Peyer's patch (tissue), 4 donors: ENCODE measurements around the gene SPTB. TPM values are rescaled to one million over a fixed set of nuclear protein-coding genes. Genes with fewer than 3 reads are reported as not detected.

Experiments used
- DNase-seq, 3 donors: peaks; one replicate each; pipeline ENCODE4 v3.0.0-alpha.2; 2017 to 2019
- H3K27ac ChIP-seq, 4 donors: fragments of 200-600 bp; sonication (generic); one replicate each; pipeline ENCODE4 v1.5.1; 2016 to 2019
- H3K27me3 ChIP-seq, 2 donors: fragments of 200-600 bp; sonication (generic); one replicate each; pipeline ENCODE4 v1.5.1; 2019
- H3K36me3 ChIP-seq, 3 donors: fragments of 200-600 bp; sonication (generic); one replicate each; pipeline ENCODE4 v1.5.1; 2016 to 2019
- H3K4me1 ChIP-seq, 4 donors: fragments of 200-600 bp; sonication (generic); one replicate each; pipeline ENCODE4 v1.5.1; 2016 to 2019
- H3K4me3 ChIP-seq, 4 donors: fragments of 200-600 bp; sonication (generic); 1 replicate in 3 of 4; 2 replicates in 1 of 4; pipeline ENCODE4 v1.5.1; 2016 to 2019; ENCODE audit warnings: mild to moderate bottlenecking in 1 of 4
- H3K9me3 ChIP-seq, 4 donors: fragments of 200-600 bp; sonication (generic); one replicate each; pipeline ENCODE4 v1.5.1; 2016 to 2019; ENCODE audit warnings: mild to moderate bottlenecking in 1 of 4
- POLR2A ChIP-seq, 2 donors: fragments of 450-650 bp; IDR thresholded peaks; one replicate each; pipeline ENCODE4 v1.5.1; 2017; ENCODE audit warnings: antibody characterized with exemption in 2 of 2, mild to moderate bottlenecking in 2 of 2, moderate library complexity in 2 of 2
- total RNA-seq, 4 donors: library from RNA; depleted of rRNA; stranded (reverse); fragments of >200 nt; gene quantifications; one replicate each; pipeline ENCODE4 v1.1.0, GENCODE V29; 2016
- TF ChIP-seq, protein P1 (sequence below), 6 experiments: fragments of 450-650 bp in 4 of 6; fragments of 200-600 bp in 2 of 6; sonication (generic) in 1 of 6; IDR thresholded peaks; one replicate each; pipeline ENCODE4 v1.5.1; 2017 to 2019; ENCODE audit warnings: antibody characterized with exemption in 6 of 6, mild to moderate bottlenecking in 3 of 6, moderate library complexity in 1 of 6

SPTB gene
- total RNA-seq, 4 donors from 2014 or later: 0.57 to 2.5 (median 0.94) TPM; not detected in 1

DNA sequence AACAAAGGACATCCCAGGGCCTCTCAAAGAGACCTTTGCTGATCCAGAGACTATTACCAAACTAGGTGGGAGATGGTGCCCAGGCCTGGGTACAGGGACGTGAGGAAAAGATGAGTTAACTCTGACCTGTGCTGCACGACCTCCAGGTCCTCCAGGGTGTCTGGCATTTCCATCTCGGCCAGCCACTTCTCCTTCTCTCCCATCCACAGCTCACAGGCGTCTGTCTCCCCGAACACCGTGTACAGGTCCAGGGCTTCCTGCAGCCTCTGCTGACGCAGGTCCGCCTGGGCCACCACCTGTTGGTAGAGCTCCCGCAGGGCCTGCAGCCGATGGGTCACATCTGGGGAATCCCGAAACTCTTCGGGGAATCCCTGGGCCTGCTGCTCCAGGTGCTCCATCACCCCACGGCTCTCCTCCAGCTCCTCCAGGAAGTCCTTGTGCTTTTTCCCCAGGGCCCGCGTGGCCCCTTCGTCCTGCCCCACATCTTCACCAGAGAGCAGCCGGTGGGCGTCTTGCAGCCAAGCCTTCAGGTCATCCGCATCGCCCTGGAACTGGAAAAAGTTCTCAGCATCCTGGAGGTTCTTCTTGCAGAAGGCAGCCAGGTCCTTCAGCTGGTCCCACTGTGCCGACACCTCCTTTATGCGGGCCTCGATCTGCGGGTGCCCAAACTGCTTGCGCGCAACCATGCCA lies 86.7 kb downstream of the SPTB start:
- no peaks in the 10 kb centered on the region for H3K27me3 ChIP-seq
- TF ChIP-seq POLR2A (IDR thresholded peaks at IDR 0.05): no peak
- TF ChIP-seq, protein P1, sequence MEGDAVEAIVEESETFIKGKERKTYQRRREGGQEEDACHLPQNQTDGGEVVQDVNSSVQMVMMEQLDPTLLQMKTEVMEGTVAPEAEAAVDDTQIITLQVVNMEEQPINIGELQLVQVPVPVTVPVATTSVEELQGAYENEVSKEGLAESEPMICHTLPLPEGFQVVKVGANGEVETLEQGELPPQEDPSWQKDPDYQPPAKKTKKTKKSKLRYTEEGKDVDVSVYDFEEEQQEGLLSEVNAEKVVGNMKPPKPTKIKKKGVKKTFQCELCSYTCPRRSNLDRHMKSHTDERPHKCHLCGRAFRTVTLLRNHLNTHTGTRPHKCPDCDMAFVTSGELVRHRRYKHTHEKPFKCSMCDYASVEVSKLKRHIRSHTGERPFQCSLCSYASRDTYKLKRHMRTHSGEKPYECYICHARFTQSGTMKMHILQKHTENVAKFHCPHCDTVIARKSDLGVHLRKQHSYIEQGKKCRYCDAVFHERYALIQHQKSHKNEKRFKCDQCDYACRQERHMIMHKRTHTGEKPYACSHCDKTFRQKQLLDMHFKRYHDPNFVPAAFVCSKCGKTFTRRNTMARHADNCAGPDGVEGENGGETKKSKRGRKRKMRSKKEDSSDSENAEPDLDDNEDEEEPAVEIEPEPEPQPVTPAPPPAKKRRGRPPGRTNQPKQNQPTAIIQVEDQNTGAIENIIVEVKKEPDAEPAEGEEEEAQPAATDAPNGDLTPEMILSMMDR (IDR thresholded peaks at IDR 0.05): no peak
- H3K4me1 ChIP-seq: no peaks in the 10 kb centered on the region
- H3K9me3 ChIP-seq: no peaks in the 10 kb centered on the region
- H3K4me3 ChIP-seq: no peak overlapping the region
- no peak overlapping the region for H3K27ac ChIP-seq
- no peak for DNase-seq
- no peaks in the 10 kb centered on the region for H3K36me3 ChIP-seq

DNA sequence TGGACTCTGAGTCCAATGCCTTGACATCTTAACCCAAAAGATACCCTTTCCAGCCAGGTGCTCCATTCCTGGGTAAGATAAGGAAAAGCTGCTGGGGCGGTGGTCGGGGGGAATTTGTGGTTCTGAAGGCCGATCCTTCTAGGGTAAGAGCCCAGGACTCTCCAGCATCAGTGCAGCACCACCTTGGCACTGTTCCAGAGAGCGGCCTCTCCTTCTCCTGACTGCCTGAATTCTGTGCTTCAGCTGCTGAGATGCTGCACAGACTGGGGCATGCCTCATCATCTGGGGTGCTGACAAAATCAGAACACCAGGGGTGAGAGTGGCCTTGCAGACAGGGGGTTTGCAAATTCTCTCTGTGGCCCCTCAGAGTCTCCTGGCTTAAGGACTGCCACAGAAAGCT lies 87.5 kb downstream of the SPTB start:
- DNase-seq: no peak
- no peaks in the 10 kb centered on the region for H3K4me1 ChIP-seq
- TF ChIP-seq, protein P1 (IDR thresholded peaks at IDR 0.05): no peak
- TF ChIP-seq POLR2A (IDR thresholded peaks at IDR 0.05): no peak
- H3K4me3 ChIP-seq: no peak overlapping the region
- no peak overlapping the region for H3K27ac ChIP-seq
- no peaks in the 10 kb centered on the region for H3K9me3 ChIP-seq
- H3K27me3 ChIP-seq: no peaks in the 10 kb centered on the region
- no peaks in the 10 kb centered on the region for H3K36me3 ChIP-seq

DNA sequence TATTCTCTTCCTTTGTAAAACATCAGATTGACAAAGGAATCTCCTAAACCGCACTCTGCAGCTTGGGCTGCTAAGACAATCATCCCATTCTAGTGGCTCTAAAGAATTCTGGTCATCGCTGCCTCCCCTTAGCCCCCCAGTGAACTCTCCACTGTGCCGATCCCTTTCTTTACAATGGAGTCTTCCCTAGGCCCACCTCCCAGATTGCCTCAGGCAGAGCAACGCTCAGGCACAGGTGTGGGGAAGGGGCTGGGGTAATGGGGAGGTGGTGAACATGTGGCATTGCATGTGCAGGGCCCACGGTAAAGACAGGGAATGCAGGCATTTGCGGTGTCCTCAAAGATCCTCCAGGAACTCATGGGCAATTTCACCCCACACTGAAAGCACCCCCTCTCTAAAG lies 89.2 kb downstream of the SPTB start:
- no peak for DNase-seq
- H3K9me3 ChIP-seq: no peaks in the 10 kb centered on the region
- no peaks in the 10 kb centered on the region for H3K36me3 ChIP-seq
- H3K27ac ChIP-seq: no peak overlapping the region
- TF ChIP-seq, protein P1 (IDR thresholded peaks at IDR 0.05): no peak
- no peak for TF ChIP-seq POLR2A (IDR thresholded peaks at IDR 0.05)
- no peaks in the 10 kb centered on the region for H3K27me3 ChIP-seq
- no peak overlapping the region for H3K4me3 ChIP-seq
- no peaks in the 10 kb centered on the region for H3K4me1 ChIP-seq

DNA sequence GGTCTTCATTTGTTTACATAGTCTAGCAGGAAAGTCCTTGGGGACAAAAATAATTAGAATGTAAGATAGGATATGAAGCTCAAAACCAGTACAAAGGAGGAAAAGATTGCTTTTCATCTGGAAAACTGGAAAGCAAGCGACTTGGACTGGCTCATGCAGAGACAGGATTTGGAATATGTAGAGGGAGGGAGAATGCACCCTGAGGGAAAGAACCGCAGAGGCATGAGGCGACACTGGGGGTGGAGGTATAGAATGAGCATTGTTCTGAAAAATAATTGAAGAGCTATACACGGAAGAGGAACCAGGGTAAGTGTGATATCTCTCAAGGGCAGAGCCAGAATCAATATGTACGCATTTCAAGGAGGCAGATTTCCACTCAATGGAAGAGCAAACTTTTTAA lies 90.0 kb downstream of the SPTB start:
- no peak for DNase-seq
- TF ChIP-seq, protein P1 (IDR thresholded peaks at IDR 0.05): no peak
- no peak for TF ChIP-seq POLR2A (IDR thresholded peaks at IDR 0.05)
- H3K36me3 ChIP-seq: no peaks in the 10 kb centered on the region
- no peaks in the 10 kb centered on the region for H3K4me1 ChIP-seq
- no peak overlapping the region for H3K4me3 ChIP-seq
- H3K9me3 ChIP-seq: no peaks in the 10 kb centered on the region
- no peaks in the 10 kb centered on the region for H3K27me3 ChIP-seq
- H3K27ac ChIP-seq: no peak overlapping the region

DNA sequence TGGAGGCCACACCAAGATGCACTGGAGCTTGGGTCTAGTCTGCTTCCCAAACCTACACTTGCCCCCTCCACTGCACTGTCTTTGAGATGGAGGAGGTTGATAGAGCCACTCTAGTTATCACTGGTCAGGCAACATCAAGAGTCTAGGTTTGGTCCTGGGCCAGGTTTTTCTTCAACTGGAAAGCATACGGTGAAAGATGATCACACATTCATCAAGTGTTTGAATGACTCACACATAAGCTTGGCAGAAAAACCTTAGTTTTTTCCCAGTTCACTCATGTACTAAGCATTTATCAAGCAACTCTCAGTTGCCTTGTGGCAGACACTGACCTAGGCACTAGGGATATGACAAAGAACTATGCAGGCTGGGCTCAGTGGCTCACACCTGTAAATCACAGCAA lies 91.0 kb downstream of the SPTB start:
- Histone ChIP-seq H3K36me3 (no peaks in the 10 kb centered on the region), H3K9me3 (no peaks in the 10 kb centered on the region), H3K27me3 (no peaks in the 10 kb centered on the region), H3K27ac (no peak overlapping the region), H3K4me3 (no peak overlapping the region), H3K4me1 (no peaks in the 10 kb centered on the region)
- TF ChIP-seq POLR2A (IDR thresholded peaks at IDR 0.05): no peak
- TF ChIP-seq, protein P1 (IDR thresholded peaks at IDR 0.05): no peak
- DNase-seq: no peak

DNA sequence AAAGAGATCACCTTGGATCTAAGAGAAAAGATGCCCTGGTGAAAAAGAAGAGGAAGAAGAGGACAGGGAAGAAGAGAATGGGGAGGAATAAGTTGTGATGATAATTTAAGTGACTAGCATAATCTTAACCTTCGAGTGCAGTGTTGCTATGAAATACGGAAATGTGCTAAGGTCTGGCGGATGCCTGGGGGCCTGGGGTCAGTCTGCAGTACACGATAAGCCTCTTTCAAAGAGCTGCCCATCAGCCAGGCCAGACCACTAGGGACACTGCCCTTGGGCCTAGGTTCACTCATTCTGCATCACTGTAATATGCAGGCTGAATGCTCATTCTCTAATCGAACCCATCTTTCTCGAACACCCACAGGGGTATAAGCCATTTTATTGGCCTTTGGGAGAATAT lies 92.1 kb downstream of the SPTB start:
- DNase-seq: no peak

More for the DNA sequence above, 92.1 kb downstream of the SPTB start:
- Histone ChIP-seq H3K4me1 (no peaks in the 10 kb centered on the region), H3K4me3 (no peak overlapping the region), H3K9me3 (no peaks in the 10 kb centered on the region), H3K27me3 (no peaks in the 10 kb centered on the region), H3K36me3 (no peaks in the 10 kb centered on the region), H3K27ac (no peak overlapping the region)
- TF ChIP-seq POLR2A (IDR thresholded peaks at IDR 0.05): no peak
- TF ChIP-seq, protein P1 (IDR thresholded peaks at IDR 0.05): no peak
